Lower lobe of right lung (tissue), 2 donors: ENCODE measurements around the gene GKN2. TPM values are rescaled to one million over a fixed set of nuclear protein-coding genes. Genes with fewer than 3 reads are reported as not detected.
"Not testable (repeated sequence)": the region's sequence is repeated elsewhere in the genome, so short reads cannot be mapped to it uniquely, and the experiment has no call there.

Source experiments
- ATAC-seq, 2 donors: fragments of 200-7000 bp; cut with Tn5 transposase; one replicate each; pipeline ENCODE4 v1.9.1; 2020 to 2022; ENCODE audit warnings: mild to moderate bottlenecking in 2 of 2, moderate library complexity in 2 of 2
- DNase-seq: peaks from one replicate; pipeline ENCODE4 v3.0.0-alpha.2; 2020
- H3K27ac ChIP-seq: fragments of 200-600 bp; one replicate; pipeline ENCODE4 v1.8.0; 2022
- H3K27me3 ChIP-seq: fragments of 200-600 bp; one replicate; pipeline ENCODE4 v1.8.0; 2022; ENCODE audit warnings: low read depth
- H3K36me3 ChIP-seq: fragments of 200-600 bp; one replicate; pipeline ENCODE4 v1.8.0; 2022; ENCODE audit warnings: mild to moderate bottlenecking
- H3K4me1 ChIP-seq: fragments of 200-600 bp; one replicate; pipeline ENCODE4 v1.8.0; 2022
- H3K4me3 ChIP-seq: fragments of 200-600 bp; one replicate; pipeline ENCODE4 v1.8.0; 2022; ENCODE audit warnings: mild to moderate bottlenecking
- H3K9me3 ChIP-seq: fragments of 200-600 bp; one replicate; pipeline ENCODE4 v1.8.0; 2022
- intact Hi-C: fragments of 100-400 bp; cut with DNase I; formaldehyde crosslinking; loops from one replicate; pipeline ENCODE4 v1.11.0; 2022
- total RNA-seq: library from RNA; stranded (reverse); fragmentation: NEBNext Ultra II Directional; extraction: Animal tissue kit (Norgen Biotek cat#: 25700); gene quantifications from one replicate; pipeline ENCODE4 v1.2.1, GENCODE V29; 2021
- TF ChIP-seq, protein P1 (sequence below): fragments of 200-600 bp; IDR thresholded peaks from one replicate; pipeline ENCODE4 v1.8.0; 2022; ENCODE audit warnings: antibody characterized with exemption, mild to moderate bottlenecking
- donor health status: DM: no; HTN: yes; CAD: no; lungs with severe emphysema.

GKN2 gene
- total RNA-seq, 1 donor from 2014 or later, result 53.3 TPM

DNA sequence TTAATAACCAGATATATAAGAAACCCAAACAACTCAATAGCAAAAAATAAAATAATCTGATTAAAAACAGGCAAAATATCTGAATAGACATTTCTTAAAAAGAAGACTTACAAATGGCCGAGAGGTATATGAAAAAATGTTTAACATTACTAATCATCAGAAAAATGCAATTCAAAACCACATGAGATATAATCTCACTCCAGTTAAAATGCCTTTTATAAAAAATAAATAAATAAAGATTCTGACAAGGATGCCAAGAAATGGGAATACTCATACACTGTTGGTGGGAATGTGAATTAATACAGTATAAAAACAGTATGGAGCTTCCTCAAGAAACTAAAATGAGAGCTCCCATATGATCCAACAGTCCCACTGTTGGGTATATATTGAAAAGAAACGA is 47.6 kb downstream of the GKN2 start:
- no peak for ATAC-seq
- H3K4me1 ChIP-seq, result peaks cover 19% of the 10 kb centered on the region
- no peaks in the 10 kb centered on the region for H3K27me3 ChIP-seq
- H3K9me3 ChIP-seq, result no peaks in the 10 kb centered on the region
- no peak overlapping the region for H3K4me3 ChIP-seq
- TF ChIP-seq, protein P1, sequence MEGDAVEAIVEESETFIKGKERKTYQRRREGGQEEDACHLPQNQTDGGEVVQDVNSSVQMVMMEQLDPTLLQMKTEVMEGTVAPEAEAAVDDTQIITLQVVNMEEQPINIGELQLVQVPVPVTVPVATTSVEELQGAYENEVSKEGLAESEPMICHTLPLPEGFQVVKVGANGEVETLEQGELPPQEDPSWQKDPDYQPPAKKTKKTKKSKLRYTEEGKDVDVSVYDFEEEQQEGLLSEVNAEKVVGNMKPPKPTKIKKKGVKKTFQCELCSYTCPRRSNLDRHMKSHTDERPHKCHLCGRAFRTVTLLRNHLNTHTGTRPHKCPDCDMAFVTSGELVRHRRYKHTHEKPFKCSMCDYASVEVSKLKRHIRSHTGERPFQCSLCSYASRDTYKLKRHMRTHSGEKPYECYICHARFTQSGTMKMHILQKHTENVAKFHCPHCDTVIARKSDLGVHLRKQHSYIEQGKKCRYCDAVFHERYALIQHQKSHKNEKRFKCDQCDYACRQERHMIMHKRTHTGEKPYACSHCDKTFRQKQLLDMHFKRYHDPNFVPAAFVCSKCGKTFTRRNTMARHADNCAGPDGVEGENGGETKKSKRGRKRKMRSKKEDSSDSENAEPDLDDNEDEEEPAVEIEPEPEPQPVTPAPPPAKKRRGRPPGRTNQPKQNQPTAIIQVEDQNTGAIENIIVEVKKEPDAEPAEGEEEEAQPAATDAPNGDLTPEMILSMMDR, result no peak
- intact Hi-C loops, result no loop called here
- no peaks in the 10 kb centered on the region for H3K36me3 ChIP-seq
- DNase-seq, result no peak
- no peak overlapping the region for H3K27ac ChIP-seq

DNA sequence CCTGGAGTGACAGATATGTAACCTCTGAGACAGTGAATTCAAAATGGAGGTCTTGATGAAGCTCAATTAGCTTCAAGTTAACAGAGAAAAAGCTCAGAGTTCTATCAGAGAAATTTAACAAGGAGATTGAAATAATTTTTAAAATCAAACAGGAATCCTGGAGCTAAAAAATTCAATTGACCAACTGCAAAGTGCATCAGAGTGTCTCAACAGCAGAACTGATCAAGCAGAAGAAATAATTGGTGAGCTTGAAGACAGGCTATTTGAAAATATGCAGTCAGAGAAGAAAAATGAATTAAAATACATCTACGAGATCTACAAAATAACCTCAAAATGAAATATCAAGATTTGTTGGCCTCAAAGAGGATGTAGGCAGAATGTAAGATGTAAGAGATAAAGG is 51.1 kb downstream of the GKN2 start:
- H3K4me3 ChIP-seq, result no peak overlapping the region
- intact Hi-C loops, result no loop called here
- H3K36me3 ChIP-seq, result no peaks in the 10 kb centered on the region
- H3K27ac ChIP-seq, result no peak overlapping the region
- ATAC-seq, result no peak
- no peaks in the 10 kb centered on the region for H3K9me3 ChIP-seq
- TF ChIP-seq, protein P1, result no peak
- H3K27me3 ChIP-seq, result no peaks in the 10 kb centered on the region
- H3K4me1 ChIP-seq, result no peaks in the 10 kb centered on the region
- DNase-seq, result no peak

DNA sequence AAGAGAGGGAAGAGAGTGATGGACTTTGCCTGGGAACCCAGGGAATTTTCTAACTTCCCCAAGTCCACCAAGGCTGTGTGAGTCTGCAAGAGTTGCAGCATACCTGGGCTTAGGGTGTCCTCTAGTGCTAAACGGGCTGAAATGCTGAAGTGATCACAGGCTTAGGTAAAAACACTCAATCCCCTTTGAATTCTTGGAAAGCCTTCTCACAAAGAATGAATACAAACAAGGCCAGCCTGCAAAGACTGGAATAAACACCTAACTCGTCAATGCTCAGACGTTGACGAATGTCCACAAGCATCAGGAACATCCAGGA is 51.5 kb downstream of the GKN2 start:
- intact Hi-C loops, result no loop called here
- H3K27ac ChIP-seq, result no peak overlapping the region
- H3K9me3 ChIP-seq, result no peaks in the 10 kb centered on the region
- H3K4me3 ChIP-seq, result no peak overlapping the region
- no peaks in the 10 kb centered on the region for H3K27me3 ChIP-seq
- H3K4me1 ChIP-seq, result no peaks in the 10 kb centered on the region
- ATAC-seq (no peak), DNase-seq (no peak)
- TF ChIP-seq, protein P1, result no peak
- no peaks in the 10 kb centered on the region for H3K36me3 ChIP-seq

DNA sequence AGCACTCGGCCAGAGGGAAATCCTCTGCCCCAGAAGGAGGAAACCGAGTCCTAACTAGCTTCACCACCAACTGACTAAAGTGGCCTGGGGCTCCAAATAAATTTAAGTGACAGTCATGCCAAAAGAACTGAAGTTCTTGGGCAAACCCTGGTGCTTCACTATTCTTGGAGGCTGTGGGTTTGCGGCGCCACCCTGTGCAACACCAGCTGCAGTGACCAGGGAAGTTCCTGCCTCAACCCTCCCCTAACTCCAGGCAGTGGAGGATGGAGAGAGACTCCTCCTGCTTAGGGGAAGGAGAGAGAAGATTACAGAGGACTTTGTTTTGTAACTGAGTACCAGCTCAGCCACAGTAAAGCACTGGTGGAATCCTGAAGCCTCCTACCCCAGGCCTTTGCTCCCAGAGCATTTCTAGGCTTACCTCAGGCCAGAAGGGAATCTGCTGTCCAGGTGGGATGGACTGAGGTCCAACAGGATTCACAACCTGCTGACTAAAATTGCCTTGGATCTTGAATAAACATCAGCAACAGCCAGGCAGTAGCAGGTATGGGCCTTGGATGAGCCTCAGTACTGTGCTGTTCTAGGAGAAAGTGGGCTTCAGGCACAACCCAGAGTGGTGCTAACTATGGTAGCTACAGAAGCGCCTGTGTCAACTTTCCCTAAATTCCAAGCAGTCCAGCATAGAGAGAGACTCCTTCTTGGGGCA is 52.0 kb downstream of the GKN2 start:
- ATAC-seq (no peak), DNase-seq (no peak)
- no peaks in the 10 kb centered on the region for H3K9me3 ChIP-seq
- no peak overlapping the region for H3K27ac ChIP-seq
- no peaks in the 10 kb centered on the region for H3K36me3 ChIP-seq
- H3K27me3 ChIP-seq, result no peaks in the 10 kb centered on the region
- intact Hi-C loops, result no loop called here
- H3K4me1 ChIP-seq, result no peaks in the 10 kb centered on the region
- H3K4me3 ChIP-seq, result no peak overlapping the region
- TF ChIP-seq, protein P1, result no peak

DNA sequence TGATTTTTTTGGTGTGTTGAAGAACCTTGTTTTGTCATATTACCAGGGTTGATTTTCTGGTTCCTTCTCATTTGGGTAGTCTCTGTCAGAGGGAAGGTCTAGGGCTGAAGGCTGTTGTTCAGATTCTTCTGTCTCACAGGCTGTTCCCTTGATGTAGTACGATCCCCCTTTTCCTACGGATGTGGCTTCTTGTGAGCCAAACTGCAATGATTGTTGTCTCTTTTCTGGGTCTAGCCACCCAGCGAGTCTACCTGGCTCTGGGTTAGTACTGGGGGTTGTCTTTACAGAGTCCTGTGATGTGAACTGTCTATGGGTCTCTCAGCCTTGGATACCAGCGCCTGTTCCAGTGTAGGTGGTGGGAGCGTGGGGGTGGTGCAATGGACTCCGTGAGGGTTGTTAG is 56.7 kb downstream of the GKN2 start:
- H3K36me3 ChIP-seq, H3K4me3 ChIP-seq, H3K9me3 ChIP-seq, intact Hi-C loops, ATAC-seq, DNase-seq, H3K4me1 ChIP-seq, H3K27me3 ChIP-seq, H3K27ac ChIP-seq: not testable (repeated sequence)

Other genes with a start within 250 kb of the GKN2 start
- 48.5 TPM for gene ARHGAP25, start 218.1 kb downstream of the GKN2 start, total RNA-seq
- 0.24 TPM for gene BMP10, start 81.5 kb downstream of the GKN2 start, total RNA-seq
- gene GKN1, start 21.7 kb upstream of the GKN2 start, total RNA-seq, result not detected
- gene ANTXR1, start 60.3 kb upstream of the GKN2 start, total RNA-seq, result 54.3 TPM